ENCODE results near the gene MUC6.

DNA sequence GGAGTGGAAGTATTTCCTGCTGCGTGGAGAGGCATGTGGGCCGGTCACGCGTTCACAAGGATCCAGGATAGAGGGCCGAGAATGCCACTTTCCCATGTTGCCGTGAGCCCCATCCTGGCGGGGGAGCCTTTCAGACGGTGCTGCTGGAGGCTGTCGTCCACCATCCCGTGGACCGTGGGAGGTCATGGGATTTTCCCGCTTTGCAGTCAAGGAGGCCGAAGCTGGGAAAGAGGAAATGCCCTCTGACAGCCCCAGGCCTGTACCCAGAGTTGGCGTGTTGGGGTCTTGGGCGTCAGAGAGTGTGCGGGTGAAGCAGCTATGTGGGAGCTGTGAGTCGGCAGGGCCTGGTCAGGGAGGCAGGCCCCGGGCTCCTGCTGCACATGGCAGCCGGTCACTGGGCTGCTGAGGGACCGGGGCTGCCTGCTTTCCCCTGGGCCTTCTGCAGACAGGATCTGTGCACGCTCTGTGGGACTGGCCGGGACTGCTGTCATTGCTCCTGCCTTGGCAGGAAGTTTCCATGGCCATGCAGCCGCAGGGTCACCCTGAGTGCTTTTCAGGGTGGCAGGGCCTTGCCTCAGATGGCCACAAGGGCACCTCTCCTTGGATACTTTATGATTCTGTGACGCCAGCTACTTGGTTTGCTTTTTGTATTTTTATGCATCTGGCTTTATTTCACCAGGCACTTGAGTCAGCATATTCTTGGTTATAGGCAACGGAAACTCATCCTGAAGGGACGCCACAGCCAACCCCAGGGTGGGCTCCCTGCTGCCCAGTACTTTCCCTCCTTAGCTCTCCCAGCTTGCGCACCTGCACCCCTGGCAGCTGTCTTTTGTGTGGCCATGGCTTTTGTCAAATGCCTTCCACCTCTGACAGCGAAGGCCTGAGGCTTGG lies 58.4 kb downstream of the MUC6 start:
- TF ChIP-seq REST (tag by site-specific recombination; IDR thresholded peaks at IDR 0.05) (no peak), ZNF140 (tag by site-specific recombination; IDR thresholded peaks at IDR 0.05) (no peak), ZNF112 (tag by site-specific recombination; IDR thresholded peaks at IDR 0.05) (no peak), YY1 (tag by site-specific recombination; IDR thresholded peaks at IDR 0.05) (no peak), MYNN (tag by site-specific recombination; IDR thresholded peaks at IDR 0.05; ENCODE audit: borderline replicate concordance) (no peak), ZNF621 (tag by site-specific recombination; IDR thresholded peaks at IDR 0.05) (no peak), ZBTB48 (tag by site-specific recombination; IDR thresholded peaks at IDR 0.05) (no peak), GLI4 (tag by site-specific recombination; IDR thresholded peaks at IDR 0.05) (no peak), ZNF221 (tag by site-specific recombination; IDR thresholded peaks at IDR 0.05; ENCODE audit: borderline replicate concordance) (no peak)
- TF ChIP-seq, protein P1, sequence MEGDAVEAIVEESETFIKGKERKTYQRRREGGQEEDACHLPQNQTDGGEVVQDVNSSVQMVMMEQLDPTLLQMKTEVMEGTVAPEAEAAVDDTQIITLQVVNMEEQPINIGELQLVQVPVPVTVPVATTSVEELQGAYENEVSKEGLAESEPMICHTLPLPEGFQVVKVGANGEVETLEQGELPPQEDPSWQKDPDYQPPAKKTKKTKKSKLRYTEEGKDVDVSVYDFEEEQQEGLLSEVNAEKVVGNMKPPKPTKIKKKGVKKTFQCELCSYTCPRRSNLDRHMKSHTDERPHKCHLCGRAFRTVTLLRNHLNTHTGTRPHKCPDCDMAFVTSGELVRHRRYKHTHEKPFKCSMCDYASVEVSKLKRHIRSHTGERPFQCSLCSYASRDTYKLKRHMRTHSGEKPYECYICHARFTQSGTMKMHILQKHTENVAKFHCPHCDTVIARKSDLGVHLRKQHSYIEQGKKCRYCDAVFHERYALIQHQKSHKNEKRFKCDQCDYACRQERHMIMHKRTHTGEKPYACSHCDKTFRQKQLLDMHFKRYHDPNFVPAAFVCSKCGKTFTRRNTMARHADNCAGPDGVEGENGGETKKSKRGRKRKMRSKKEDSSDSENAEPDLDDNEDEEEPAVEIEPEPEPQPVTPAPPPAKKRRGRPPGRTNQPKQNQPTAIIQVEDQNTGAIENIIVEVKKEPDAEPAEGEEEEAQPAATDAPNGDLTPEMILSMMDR (tag by site-specific recombination; IDR thresholded peaks at IDR 0.05), result no peak
- TF ChIP-seq, protein P2, sequence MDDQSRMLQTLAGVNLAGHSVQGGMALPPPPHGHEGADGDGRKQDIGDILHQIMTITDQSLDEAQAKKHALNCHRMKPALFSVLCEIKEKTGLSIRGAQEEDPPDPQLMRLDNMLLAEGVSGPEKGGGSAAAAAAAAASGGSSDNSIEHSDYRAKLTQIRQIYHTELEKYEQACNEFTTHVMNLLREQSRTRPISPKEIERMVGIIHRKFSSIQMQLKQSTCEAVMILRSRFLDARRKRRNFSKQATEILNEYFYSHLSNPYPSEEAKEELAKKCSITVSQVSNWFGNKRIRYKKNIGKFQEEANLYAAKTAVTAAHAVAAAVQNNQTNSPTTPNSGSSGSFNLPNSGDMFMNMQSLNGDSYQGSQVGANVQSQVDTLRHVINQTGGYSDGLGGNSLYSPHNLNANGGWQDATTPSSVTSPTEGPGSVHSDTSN (CRISPR knock-in tag; IDR thresholded peaks at IDR 0.05), result no peak
- TF ChIP-seq, protein P3, sequence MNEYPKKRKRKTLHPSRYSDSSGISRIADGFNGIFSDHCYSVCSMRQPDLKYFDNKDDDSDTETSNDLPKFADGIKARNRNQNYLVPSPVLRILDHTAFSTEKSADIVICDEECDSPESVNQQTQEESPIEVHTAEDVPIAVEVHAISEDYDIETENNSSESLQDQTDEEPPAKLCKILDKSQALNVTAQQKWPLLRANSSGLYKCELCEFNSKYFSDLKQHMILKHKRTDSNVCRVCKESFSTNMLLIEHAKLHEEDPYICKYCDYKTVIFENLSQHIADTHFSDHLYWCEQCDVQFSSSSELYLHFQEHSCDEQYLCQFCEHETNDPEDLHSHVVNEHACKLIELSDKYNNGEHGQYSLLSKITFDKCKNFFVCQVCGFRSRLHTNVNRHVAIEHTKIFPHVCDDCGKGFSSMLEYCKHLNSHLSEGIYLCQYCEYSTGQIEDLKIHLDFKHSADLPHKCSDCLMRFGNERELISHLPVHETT (tag by site-specific recombination; IDR thresholded peaks at IDR 0.05), result no peak
